Measurements from ENCODE around the gene CHRDL2.

The CHRDL2 gene

GRCh38 chr11:74746868-74747267 lies 15.6 kb upstream of the CHRDL2 start:
- no peak for DNase-seq

- DNase-seq, result no peak
Observed at GRCh38 chr11:74744277-74744676, 13.1 kb upstream of the CHRDL2 start.

DNA sequence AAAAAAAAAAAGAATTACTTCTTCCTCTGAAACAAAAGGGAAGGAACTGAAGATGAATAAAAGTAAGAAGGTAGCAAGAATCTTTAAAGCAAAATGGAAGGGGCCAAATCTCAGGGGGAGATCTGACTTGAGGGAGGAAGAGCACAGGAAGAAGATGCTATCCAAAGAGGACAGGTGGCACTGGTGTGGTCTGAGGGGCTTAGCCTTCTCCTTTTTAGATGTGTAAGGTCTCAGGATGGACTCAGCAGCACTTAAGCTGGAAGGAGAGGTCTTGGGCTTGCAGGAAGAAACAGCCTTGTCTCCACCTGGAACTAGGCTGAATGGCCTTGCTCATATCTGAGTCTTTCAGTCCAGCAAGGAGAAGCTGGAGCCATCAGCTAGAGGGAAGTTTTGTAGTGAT lies 12.4 kb upstream of the CHRDL2 start:
- DNase-seq, result no peak

GRCh38 chr11:74742070-74742469 lies 10.8 kb upstream of the CHRDL2 start:
- no peak for DNase-seq

GRCh38 chr11:74739546-74740270 lies 8.5 kb upstream of the CHRDL2 start:
- no peak for DNase-seq

GRCh38 chr11:74736031-74736430 lies 4.8 kb upstream of the CHRDL2 start:
- DNase-seq, result no peak

- DNase-seq, result no peak
Observed at GRCh38 chr11:74735365-74735928, 4.2 kb upstream of the CHRDL2 start.

GRCh38 chr11:74734559-74734925 lies 3.3 kb upstream of the CHRDL2 start:
- DNase-seq, result no peak

DNA sequence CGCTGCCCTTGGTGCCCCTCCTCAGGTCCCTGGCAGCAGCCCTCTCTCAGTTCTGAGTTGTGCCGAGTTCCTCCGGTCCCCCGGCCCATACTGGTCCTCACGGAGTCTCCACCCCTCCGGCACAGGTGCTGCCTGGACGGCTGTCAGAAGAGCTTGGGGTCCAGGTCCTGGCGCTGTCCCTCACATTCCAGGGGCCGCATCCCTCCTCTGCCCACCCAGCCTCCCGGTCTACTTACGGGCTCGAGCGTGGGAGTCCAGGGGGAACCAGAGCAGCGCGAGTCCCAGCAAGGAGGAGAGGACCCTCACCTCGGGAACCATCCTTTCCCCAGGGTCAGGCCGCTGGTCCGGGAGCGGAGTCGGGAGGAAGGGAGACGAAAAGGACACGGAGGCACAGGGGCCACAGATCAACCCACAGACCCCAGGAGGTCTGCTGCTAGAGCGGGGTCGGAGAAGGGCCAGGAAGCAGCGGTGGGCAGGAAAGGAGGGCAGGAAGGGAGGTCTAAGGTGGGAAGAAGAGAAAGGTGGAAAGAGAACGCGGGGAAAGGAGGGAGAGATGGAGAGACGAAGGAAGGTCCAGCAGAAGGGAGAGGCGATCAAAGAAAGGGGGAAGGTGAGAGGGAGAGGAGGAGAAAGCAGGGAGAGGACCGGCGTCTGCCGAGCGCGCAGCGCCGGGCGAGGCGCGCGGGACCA lies 510 bp downstream of the CHRDL2 start:
- no peak for DNase-seq

- no peak for DNase-seq
Observed at GRCh38 chr11:74729397-74729796, 1.8 kb downstream of the CHRDL2 start.

GRCh38 chr11:74726547-74727182 lies 4.6 kb downstream of the CHRDL2 start:
- DNase-seq, result no peak

GRCh38 chr11:74725701-74726100 lies 5.5 kb downstream of the CHRDL2 start:
- DNase-seq, result no peak

DNA sequence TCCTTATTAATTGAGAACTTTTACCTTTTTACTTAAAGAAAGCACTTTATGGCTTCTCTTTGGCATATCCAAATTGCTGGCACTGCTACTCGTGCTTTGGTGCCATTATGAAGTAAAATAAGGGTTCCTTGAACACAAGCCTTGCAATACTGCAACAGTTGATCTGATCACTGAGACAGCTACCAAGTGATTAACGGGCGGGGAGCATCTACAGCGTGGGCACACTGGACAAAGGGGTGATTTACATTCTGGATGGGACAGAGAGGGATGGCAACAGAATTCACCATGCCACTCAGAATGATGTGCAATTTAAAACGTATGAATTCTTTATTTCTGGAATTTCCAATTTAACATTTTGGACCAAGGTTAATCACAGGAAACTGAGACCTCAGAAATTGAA lies 7.7 kb downstream of the CHRDL2 start:
- DNase-seq, result no peak

DNA sequence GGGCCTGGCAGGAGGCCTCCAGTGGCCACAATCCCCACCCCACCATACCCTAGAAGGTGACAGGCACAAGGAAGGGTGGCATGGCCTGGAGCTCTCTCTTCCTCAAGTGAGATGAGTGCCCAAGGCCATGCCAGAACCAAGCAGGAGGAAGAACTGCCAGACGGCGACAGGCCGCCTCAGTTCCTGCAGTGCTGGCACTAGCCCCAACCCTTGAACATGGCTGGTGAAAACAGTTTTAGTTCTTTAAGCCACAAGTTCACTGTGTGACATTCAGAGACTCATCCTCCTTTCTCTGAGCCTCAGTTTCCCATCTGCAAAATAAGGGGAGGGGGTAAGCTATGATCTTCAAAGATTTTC lies 9.8 kb downstream of the CHRDL2 start:
- DNase-seq, result no peak

GRCh38 chr11:74720596-74721478 lies 10.4 kb downstream of the CHRDL2 start:
- DNase-seq, result no peak

DNA sequence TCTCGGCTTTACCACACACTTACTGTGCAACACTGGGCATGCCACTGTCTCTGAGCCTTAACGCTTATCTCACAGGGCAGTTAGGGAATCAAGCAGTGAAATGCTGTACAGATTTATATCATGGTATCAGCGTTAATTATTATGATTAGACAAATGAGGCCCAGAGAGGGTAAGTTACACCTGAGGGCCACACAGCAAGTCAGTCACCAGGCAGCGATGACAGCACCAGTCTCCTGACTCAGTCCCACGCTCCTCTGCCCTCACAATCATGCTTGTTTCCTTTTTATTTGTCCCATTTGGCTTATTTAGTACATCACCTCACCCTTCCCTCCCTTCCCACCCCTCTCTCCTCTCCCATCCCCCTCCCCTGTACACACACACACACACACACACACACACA lies 12.2 kb downstream of the CHRDL2 start:
- DNase-seq, result no peak

GRCh38 chr11:74717221-74717969 lies 13.8 kb downstream of the CHRDL2 start:
- no peak for DNase-seq

- DNase-seq, result no peak
Observed at GRCh38 chr11:74714904-74715303, 16.3 kb downstream of the CHRDL2 start.

GRCh38 chr11:74713686-74714085 lies 17.5 kb downstream of the CHRDL2 start:
- DNase-seq, result no peak

GRCh38 chr11:74710281-74710938 lies 20.8 kb downstream of the CHRDL2 start:
- DNase-seq, result no peak

GRCh38 chr11:74709175-74709574 lies 22.1 kb downstream of the CHRDL2 start:
- DNase-seq, result no peak
